H1 (cell line): ENCODE data around the gene RAB43. TPM values are rescaled to one million over a fixed set of nuclear protein-coding genes. Genes with fewer than 3 reads are reported as not detected.

Experiments used
- PHF8 ChIP-seq: fragments of 200-600 bp; sonication (generic); conservative IDR thresholded peaks from 2 replicates; pipeline ENCODE4 v1.7.1; 2012; ENCODE audit warnings: low read depth, mild to moderate bottlenecking, inconsistent platforms, low read length, moderate library complexity
- RXRA ChIP-seq: IDR thresholded peaks from 2 replicates; pipeline ENCODE4 v1.6.1; 2011; ENCODE audit warnings: low read depth, mild to moderate bottlenecking, low read length, moderate library complexity; ENCODE audit not compliant: insufficient read depth
- SP1 ChIP-seq: IDR thresholded peaks from 2 replicates; pipeline ENCODE4 v1.6.1; 2011; ENCODE audit warnings: low read depth, low read length
- polyA plus RNA-seq, 7 experiments: library from polyadenylated mRNA; depleted of rRNA in 3 of 7; stranded (reverse) in 5 of 7; unstranded in 2 of 7; fragments of >200 nt in 5 of 7; fragments of 200-250 nt in 2 of 7; gene quantifications; 1 replicate in 5 of 7; 2 replicates in 1 of 7; 4 replicates in 1 of 7; pipeline versions ENCODE4 v1.2.1 to v1.2.3, GENCODE V29; 2011 to 2013; ENCODE audit warnings: missing spikeins in 2 of 7, mixed read lengths in 2 of 7
- total RNA-seq: library from RNA; stranded (reverse); fragmentation: NEBNext Ultra II Directional; extraction: Animal tissue kit (Norgen Biotek cat#: 25700); gene quantifications from 2 replicates; pipeline ENCODE4 v1.2.1, GENCODE V29; 2021

The RAB43 gene
- total and polyA plus RNA-seq, 2 of the 8 experiments (the other 6 are each of a cell fraction or from before 2014, with no cell fraction given) = 13.1 to 19.4 TPM

GRCh38 chr3:129105862-129106261, 15.7 kb downstream of the RAB43 start (continued):
- TF ChIP-seq SP1 (no peak), PHF8 (no peak), RXRA (no peak)
